GM18909 (cell line): ENCODE measurements around the gene YY2.
"Not testable (repeated sequence)": the region's sequence is repeated elsewhere in the genome, so short reads cannot be mapped to it uniquely, and the experiment has no call there.

ENCODE experiments used
- ATAC-seq: cut with Tn5 transposase; IDR thresholded peaks from one replicate; pipeline ENCODE4 v1.9.1; 2021; ENCODE audit warnings: mild to moderate bottlenecking; ENCODE audit not compliant: unreplicated experiment, poor library complexity

YY2 gene

DNA sequence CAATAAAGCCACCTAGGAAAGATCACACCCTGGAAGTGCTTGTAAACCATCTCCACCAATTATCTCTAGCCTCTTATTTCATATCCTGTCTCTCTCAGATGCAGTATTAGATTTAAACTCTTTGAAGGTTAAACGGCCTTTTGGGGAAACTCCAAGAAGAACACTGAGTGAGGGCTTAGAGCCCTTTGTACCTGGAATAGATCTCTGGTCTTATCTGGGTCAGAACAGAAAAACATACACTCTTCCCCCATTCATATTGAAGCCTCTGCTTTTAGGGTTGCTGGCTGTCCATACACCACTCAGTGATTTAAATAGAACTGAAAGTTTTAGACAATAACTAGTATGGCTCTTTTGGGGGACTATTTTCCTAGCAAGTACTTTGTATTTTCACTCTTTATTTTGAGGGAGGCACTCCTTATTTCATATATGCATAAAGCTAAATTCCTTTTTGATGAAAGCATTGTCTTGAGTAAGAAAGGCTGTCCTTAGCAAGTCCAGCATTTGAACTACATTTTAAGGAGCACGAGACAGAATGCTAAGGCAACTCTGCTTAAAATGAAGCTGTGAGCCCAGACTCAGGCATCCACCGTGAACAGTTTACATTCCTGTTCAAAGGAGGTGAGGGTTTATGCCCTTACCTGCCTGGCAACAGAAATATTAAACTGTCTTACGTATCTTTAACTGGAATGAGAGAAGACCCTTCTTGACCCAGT, 17.4 kb downstream of the YY2 start:
- no peak for ATAC-seq

DNA sequence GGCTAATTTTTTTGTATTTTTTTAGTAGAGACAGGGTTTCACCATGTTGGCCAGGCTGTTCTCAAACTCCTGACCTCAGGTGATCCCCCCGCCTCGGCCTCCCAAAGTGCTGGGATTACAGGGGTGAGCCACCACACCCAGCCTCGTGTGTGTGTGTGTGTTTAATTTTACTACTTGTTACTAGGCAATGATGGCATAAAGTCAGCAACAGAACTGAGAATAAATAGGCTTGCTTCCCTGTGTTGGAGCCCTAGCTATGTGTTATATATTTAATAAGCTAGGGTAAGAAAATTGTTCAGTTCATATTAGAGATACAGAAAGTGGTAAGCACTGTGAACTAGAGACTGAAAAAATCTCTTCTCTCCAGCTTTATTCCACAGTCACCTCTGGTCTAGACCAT, 18.4 kb downstream of the YY2 start:
- ATAC-seq, result not testable (repeated sequence)

DNA sequence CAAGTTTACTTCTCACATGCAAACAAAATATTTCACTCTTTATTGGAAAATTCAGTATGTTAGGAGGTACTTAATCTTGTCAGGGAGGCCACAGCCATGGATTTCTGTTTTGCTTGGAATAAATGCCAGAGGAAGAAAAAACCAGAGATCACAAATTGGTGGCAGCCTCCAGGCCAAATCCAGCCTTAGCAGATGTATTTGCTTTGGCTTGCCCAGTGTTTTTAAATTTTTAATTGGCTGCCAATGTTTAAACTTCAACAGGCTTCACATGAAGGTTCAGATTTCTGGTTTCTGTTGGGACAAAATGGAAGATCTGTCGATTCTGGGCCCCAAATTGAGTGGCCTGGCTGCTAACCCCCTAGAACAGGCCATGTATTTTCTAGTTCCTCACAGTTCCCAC, 19.2 kb downstream of the YY2 start:
- ATAC-seq, result no peak

DNA sequence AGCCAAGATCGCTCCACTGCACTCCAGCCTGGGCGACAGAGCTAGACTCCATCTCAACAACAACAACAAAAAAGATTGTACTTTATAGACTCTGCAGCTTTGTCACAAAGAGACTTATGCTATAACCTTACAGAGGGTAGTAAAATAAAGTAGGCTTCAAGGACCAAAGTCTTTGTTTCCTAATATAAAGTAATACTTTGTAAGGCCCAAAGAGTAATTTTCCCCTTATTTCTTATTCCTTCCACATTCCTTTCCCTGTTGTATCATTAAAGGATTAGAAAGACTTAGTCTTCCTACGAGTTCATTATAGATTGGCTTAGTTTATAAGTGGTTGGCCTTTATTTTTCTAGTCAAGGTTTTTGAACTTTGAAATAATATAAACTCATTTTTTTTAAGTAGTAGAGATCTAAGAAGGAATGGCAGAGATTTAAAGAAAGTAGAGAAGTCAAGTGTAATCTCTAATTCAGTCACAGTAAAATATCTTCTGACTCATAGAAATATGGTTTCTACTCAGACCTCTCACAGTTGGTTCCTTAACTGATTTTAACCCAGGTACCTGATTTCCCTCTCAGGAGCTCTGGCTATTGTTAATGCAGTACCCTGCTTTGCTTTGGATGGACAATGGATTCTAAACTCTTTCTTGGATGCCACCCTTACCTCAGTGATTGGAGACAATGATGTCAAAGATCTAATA, 26.2 kb downstream of the YY2 start:
- no peak for ATAC-seq

DNA sequence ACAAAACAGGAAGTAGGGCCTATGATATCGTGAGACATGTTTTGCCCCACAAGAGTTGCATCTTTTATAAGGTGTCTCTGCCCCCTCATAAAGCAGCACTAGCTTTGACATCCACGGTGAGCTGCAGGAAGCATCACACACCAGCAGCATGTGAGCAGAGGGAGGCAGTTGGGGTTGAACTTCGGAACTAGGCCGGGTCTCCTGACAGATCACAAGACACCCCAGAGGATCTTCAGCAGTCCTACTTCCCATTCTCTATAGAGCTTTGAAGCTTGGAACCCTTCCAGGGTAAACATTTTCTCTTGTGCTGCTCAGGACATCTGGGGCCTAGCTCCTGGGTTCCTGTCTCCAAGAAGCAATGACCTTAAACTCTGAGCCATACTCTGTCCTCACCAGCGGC, 27.5 kb downstream of the YY2 start:
- no peak for ATAC-seq

DNA sequence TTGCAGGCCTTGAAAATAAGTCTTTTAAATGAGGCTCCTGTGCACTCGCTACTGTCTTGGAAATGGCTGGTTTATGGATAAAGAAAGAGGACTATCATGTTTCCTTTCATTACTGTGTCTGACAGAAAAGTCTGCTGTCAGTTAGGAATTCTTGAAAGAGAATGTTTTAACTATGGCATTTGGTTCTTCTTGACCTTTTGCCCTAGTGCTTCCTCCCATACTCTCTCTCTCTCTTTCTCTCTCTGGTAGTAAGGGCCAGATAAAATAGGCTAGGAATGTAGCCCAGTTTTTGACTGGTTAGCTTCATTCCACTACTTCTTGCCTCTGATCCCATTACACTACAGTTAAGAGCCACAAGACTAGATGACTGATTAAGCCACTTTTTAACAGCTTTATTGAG, 29.8 kb downstream of the YY2 start:
- ATAC-seq, result no peak

DNA sequence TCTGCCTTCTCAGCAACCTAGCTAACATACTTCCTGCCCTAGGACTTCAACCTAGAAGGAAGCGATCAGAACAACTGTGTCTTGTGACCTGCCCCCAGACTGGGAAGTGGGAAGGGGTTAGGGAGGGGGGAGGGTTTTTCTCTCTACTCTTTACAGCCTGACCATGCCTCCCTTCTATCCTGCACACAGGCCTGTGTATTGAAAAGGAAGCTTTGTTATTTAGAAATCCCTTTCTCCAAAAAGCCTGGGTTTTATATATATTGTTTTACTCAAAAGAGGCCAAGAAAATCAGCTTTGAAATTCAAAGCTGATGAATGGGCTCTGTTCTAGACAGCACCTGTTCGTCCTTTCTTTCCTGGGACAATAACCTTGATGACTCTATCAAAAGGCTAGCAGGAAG, 49.5 kb downstream of the YY2 start:
- ATAC-seq, result no peak

DNA sequence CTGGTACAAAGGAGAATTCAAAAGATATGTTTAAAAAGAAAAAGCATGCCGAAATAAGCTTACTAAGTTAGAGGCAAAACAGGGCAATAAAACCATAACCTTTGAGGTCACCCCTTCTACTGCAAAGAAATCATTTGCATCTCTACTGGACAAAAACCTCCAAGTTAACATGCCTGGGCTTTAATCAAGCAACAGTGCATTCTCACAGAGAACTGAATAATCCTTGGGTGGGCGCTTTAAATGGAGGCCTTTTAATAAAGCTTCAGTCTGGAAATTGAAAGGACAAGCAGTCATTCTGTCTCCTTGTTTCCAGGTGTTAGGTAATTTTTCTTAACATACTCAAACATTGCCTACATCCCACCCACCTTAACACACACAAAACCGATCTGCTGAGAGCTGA, 50.2 kb downstream of the YY2 start:
- ATAC-seq, result no peak

DNA sequence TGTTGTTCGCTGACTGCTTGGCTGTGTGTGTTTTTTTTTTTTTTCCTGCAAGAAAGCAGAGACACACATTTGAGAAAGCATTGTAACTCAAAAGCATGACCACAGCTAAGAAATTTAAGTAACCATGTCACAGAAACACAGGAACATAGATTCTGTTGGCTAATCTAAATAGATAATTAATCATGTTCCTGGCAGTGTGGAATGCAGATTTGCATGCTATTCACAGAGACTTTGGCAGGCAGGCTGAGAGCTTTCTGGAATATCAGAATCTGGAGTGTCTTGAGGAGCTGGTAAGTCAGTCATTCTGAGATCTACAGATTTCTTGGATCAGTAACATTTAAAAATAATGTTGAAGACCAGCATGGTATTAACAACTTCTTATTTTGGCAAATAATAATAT, 51.5 kb downstream of the YY2 start:
- no peak for ATAC-seq
